A549 treated with CORT108297 at 1 μM for 4 hours (cell line): Measurements from ENCODE around the gene MIB1. TPM values are rescaled to one million over a fixed set of nuclear protein-coding genes. Genes with fewer than 3 reads are reported as not detected.

Experiments
- total RNA-seq: library from RNA; stranded (reverse); fragments of 200-300 nt; extraction: Qiagen RNA extraction; gene quantifications from 5 replicates; pipeline ENCODE4 v1.2.3, GENCODE V29; 2022

Gene MIB1
- total RNA-seq: 5.6 to 10.9 TPM (median 8.8 TPM) in 5 replicates

GRCh38 chr18:21740538-21741311 is at the start of gene MIB1:
MIB1 (plus strand) TSS chr18:21740792; CDS start chr18:21741584, 792 bp downstream.

DNA sequence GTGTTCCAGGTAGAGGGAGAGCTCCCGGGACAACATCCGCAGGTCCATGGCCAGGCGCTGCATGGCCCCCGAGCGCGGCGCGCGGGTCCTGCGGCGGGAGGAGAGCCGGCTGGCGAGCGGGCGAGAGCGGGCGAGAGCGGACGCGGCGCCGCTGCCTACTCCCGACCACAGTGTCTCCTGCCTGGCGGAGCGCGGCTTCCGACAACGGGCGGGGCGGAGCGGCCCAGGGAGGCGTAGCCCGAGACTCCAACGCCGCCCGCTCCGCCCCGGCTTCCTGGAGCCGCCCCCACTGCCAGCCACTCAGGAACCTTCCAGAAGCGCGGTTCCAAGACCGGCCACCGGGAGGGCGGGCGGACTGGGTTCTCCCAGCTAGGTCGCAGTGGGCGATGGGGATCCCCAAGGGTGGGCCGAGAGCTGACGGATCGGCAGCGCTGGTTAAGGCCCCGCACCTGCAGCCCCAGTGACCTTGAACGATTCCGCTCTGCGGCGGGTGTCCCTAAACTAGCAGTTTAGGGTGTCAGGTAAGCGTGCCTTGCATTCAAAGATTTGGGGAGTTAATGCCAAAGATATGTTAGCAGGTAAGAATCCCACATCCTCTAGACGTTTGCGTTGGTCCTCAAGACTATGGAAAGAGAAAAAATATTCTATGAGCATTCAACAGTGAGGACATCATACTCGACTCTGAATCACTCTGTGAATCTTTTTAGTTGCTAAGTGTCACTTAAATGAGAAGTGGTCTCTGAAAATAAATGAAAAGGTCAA is 35.8 kb upstream of the MIB1 start, which contains the start of gene ABHD3:
Gene ABHD3, minus strand, starts transcription at position 172 of the 762 bp plus-strand sequence. Its CDS starts 109 bp downstream, at position 63.

Other genes with a start within 250 kb of the MIB1 start
- 7.9 to 10.5 TPM (median 9.0 TPM) in 5 replicates for gene ESCO1, start 140.1 kb upstream of the MIB1 start, total RNA-seq
- 150 to 187 TPM (median 178 TPM) in 5 replicates for gene SNRPD1, start 128.5 kb upstream of the MIB1 start, total RNA-seq
- 21.6 to 25.7 TPM (median 23.5 TPM) in 5 replicates for gene ABHD3, start 36.0 kb upstream of the MIB1 start, total RNA-seq